Left lung (tissue), 10 donors: Measurements from ENCODE around the gene SGTB. TPM values are rescaled to one million over a fixed set of nuclear protein-coding genes. Genes with fewer than 3 reads are reported as not detected.

Experiments used
- ATAC-seq: fragments of 200-7000 bp; cut with Tn5 transposase; one replicate; pipeline ENCODE4 v1.9.1; 2020; ENCODE audit warnings: moderate library complexity
- DNase-seq, 4 donors: peaks; one replicate each; pipeline ENCODE4 v3.0.0-alpha.2; 2013 to 2020
- H3K27ac ChIP-seq, 2 donors: fragments of 200-600 bp; sonication (generic) in 1 of 2; one replicate each; pipeline versions ENCODE4 v1.5.0 to v1.8.0; 2020 to 2021
- H3K27me3 ChIP-seq, 2 donors: fragments of 200-600 bp; sonication (generic) in 1 of 2; one replicate each; pipeline versions ENCODE4 v1.5.0 to v1.8.0; 2020 to 2021
- H3K36me3 ChIP-seq, 2 donors: fragments of 200-600 bp; sonication (generic) in 1 of 2; one replicate each; pipeline versions ENCODE4 v1.5.0 to v1.8.0; 2020 to 2021
- H3K4me1 ChIP-seq, 2 donors: fragments of 200-600 bp; one replicate each; pipeline ENCODE4 v1.8.0; 2021
- H3K4me3 ChIP-seq, 2 donors: fragments of 200-600 bp; sonication (generic) in 1 of 2; one replicate each; pipeline versions ENCODE4 v1.5.0 to v1.8.0; 2020 to 2021; ENCODE audit warnings: mild to moderate bottlenecking in 1 of 2
- H3K9me3 ChIP-seq, 2 donors: fragments of 200-600 bp; sonication (generic) in 1 of 2; one replicate each; pipeline versions ENCODE4 v1.5.0 to v1.8.0; 2020 to 2021
- CTCF ChIP-seq, 2 donors: fragments of 200-600 bp; sonication (generic) in 1 of 2; IDR thresholded peaks; one replicate each; pipeline versions ENCODE4 v1.5.0 to v1.8.0; 2021; ENCODE audit warnings: antibody characterized with exemption in 2 of 2
- intact Hi-C, 2 donors: fragments of 100-400 bp; cut with DNase I; formaldehyde crosslinking; loops; one replicate each; pipeline versions ENCODE4 v1.11.2 to v1.14.2; 2022
- polyA plus RNA-seq, 6 donors: library from polyadenylated mRNA; unstranded; fragments of 120-200 nt; gene quantifications; one replicate each; pipeline ENCODE4 v1.2.1, GENCODE V29; 2013; ENCODE audit not compliant: insufficient read length in 6 of 6
- total RNA-seq, 2 donors: library from RNA; stranded (reverse); fragmentation: NEBNext Ultra II Directional; extraction: Animal tissue kit (Norgen Biotek cat#: 25700); gene quantifications; one replicate each; pipeline ENCODE4 v1.2.1, GENCODE V29; 2021
- donor health status: DM: no; HTN: yes; CAD: no.
- donor health status: DM: no; HTN: no; CAD: no.

Gene SGTB
- total and polyA plus RNA-seq, 8 donors = 7.7 to 22.6 (median 9.2) TPM

- ATAC-seq = no peak
Observed at GRCh38 chr5:65620021-65620420, 101.9 kb downstream of the SGTB start.

More at GRCh38 chr5:65620021-65620420, 101.9 kb downstream of the SGTB start:
- Histone ChIP-seq H3K4me1 (peaks cover 11 to 23% of the 10 kb centered on the region in 2 donors), H3K9me3 (no peaks in the 10 kb centered on the region), H3K27me3 (no peaks in the 10 kb centered on the region), H3K36me3 (peaks cover 0 to 12% of the 10 kb centered on the region in 2 donors), H3K4me3 (no peak overlapping the region), H3K27ac (no peak overlapping the region)
- DNase-seq = no peak
- TF ChIP-seq CTCF (IDR thresholded peaks at IDR 0.05) = no peak
- intact Hi-C loops = no loop called here

Other genes starting within 250 kb of the SGTB start
- gene ADAMTS6, start 240.2 kb downstream of the SGTB start, total RNA-seq = 1 to 10 TPM; 5.8 to 6.3 TPM
- gene ADAMTS6, start 240.2 kb downstream of the SGTB start, polyA plus RNA-seq = 10 to 100 TPM; 10.3 to 27.2 (median 14.9) TPM
- gene CENPK, start 158.9 kb downstream of the SGTB start, total RNA-seq = 10 to 100 TPM in 1 of 2 donors, 1 to 10 TPM in 1; 8.3 to 11.3 TPM
- gene CENPK, start 158.9 kb downstream of the SGTB start, polyA plus RNA-seq = 10 to 100 TPM; 42.1 to 68.2 (median 55.9) TPM
- gene PPWD1, start 158.8 kb downstream of the SGTB start, total RNA-seq = 10 to 100 TPM; 29.4 to 31.0 TPM
- 100 to 1,000 TPM; 100 to 127 (median 116) TPM for gene PPWD1, start 158.8 kb downstream of the SGTB start, polyA plus RNA-seq
- 10 to 100 TPM; 13.6 to 18.4 TPM for gene TRIM23, start 97.8 kb downstream of the SGTB start, total RNA-seq
- 10 to 100 TPM; 22.9 to 32.9 (median 27.2) TPM for gene TRIM23, start 97.8 kb downstream of the SGTB start, polyA plus RNA-seq
- 1 to 10 TPM; 3.1 to 4.1 TPM for gene SHLD3, start 97.1 kb downstream of the SGTB start, total RNA-seq
- 1 to 10 TPM; 3.8 to 5.0 (median 4.5) TPM for gene SHLD3, start 97.1 kb downstream of the SGTB start, polyA plus RNA-seq
- gene TRAPPC13, start 97.1 kb downstream of the SGTB start, total RNA-seq = 10 to 100 TPM; 18.4 to 20.2 TPM
- gene TRAPPC13, start 97.1 kb downstream of the SGTB start, polyA plus RNA-seq = 10 to 100 TPM; 30.5 to 36.7 (median 35.3) TPM
- 10 to 100 TPM; 18.0 to 29.1 TPM for gene NLN, start 96 bp upstream of the SGTB start, total RNA-seq
- gene NLN, start 96 bp upstream of the SGTB start, polyA plus RNA-seq = 10 to 100 TPM; 19.5 to 25.0 (median 22.3) TPM
- 10 to 100 TPM; 73.1 to 77.8 TPM for gene ERBIN, start 204.5 kb upstream of the SGTB start, total RNA-seq
- 10 to 100 TPM; 72.8 to 87.2 (median 81.7) TPM for gene ERBIN, start 204.5 kb upstream of the SGTB start, polyA plus RNA-seq